Esophagus muscularis mucosa (tissue), 4 donors: ENCODE data around the gene DOCK7.

ENCODE experiments used
- EP300 ChIP-seq: sonication (generic); formaldehyde crosslinking; IDR thresholded peaks from one replicate; pipeline ENCODE4 v1.6.1; 2017; ENCODE audit warnings: antibody characterized with exemption
- POLR2A ChIP-seq: fragments of 450-650 bp; IDR thresholded peaks from one replicate; pipeline ENCODE4 v1.6.1; 2017; ENCODE audit warnings: antibody characterized with exemption, moderate library complexity, mild to moderate bottlenecking, low read depth
- POLR2AphosphoS5 ChIP-seq, 2 donors: sonication (generic); formaldehyde crosslinking; IDR thresholded peaks; one replicate each; pipeline ENCODE4 v1.6.1; 2017; ENCODE audit warnings: antibody characterized with exemption in 2 of 2
- TF ChIP-seq, protein P1 (sequence below), 3 experiments: fragments of 200-600 bp in 2 of 3; fragments of 450-650 bp in 1 of 3; sonication (generic) in 2 of 3; IDR thresholded peaks; one replicate each; pipeline ENCODE4 v1.5.1; 2017 to 2019; ENCODE audit warnings: antibody characterized with exemption in 3 of 3, mild to moderate bottlenecking in 2 of 3, moderate library complexity in 1 of 3

DNA sequence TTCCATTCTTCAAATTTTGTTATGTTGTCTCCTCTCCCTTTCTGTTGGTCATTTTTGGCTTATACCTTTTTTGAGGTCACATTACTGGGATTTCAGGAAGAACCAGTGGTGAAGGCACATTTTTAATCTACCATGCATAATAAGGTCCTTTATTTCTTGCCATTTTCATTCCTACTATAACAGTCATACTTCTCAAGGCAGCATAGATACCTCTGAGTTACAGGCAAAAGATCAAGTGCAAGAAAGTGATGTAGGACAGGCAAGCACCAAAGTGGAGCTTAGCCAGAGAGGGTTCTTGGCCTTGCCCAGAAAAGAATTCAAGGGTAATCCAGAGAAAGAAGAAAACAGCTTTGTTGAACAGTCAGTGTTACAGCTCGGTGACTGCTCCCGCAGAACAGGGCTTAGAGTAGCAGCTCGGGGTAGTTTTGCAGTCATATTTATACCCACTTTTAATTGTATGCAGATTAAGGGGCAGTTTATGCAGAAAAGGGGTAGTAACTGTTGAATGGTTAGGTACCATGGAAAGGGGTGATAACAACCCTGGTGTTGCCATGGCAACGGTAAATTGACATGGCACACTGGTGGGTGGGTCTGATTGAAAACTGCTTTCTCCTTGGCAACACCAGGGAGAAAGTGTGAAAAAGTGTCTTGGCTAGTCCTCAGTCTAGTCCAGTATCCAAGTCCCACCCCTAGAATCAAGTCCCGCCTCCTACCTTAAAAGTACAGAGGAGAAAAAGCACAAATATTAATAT is 39.6 kb upstream of the DOCK7 start:
- TF ChIP-seq POLR2A (no peak), EP300 (no peak), POLR2AphosphoS5 (IDR thresholded peaks at IDR 0.05) (no peak)
- TF ChIP-seq, protein P1, sequence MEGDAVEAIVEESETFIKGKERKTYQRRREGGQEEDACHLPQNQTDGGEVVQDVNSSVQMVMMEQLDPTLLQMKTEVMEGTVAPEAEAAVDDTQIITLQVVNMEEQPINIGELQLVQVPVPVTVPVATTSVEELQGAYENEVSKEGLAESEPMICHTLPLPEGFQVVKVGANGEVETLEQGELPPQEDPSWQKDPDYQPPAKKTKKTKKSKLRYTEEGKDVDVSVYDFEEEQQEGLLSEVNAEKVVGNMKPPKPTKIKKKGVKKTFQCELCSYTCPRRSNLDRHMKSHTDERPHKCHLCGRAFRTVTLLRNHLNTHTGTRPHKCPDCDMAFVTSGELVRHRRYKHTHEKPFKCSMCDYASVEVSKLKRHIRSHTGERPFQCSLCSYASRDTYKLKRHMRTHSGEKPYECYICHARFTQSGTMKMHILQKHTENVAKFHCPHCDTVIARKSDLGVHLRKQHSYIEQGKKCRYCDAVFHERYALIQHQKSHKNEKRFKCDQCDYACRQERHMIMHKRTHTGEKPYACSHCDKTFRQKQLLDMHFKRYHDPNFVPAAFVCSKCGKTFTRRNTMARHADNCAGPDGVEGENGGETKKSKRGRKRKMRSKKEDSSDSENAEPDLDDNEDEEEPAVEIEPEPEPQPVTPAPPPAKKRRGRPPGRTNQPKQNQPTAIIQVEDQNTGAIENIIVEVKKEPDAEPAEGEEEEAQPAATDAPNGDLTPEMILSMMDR (IDR thresholded peaks at IDR 0.05) = no peak
